Activated CD8-positive, alpha-beta memory T cell treated with anti-CD3 and anti-CD28 coated beads, Interleukin-2, amount 50 U/mL, for 48 hours (primary cell): ENCODE measurements around the gene INPP5F.
"Not testable (repeated sequence)": the region's sequence is repeated elsewhere in the genome, so short reads cannot be mapped to it uniquely, and the experiment has no call there.

Source experiments
- DNase-seq: peaks from one replicate; pipeline ENCODE4 v3.0.0-alpha.2; 2020

INPP5F gene

DNA sequence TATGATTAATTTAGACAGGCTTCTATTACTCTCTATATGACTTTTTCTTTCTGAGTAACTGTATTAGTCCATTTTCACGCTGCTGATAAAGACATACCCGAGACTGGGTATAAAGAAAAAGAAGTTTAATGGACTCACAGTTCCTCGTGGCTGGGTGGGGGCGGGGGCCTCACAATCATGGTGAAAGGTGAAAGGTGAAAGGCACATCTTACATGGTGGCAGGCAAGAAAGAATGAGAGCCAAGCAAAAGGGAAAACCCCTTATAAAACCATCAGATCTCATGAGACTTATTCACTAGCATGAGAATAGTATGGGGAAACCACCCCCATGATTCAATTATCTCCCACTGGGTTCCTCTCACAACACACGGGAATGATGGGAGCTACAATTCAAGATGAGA is 18.5 kb upstream of the INPP5F start:
- DNase-seq, result not testable (repeated sequence)

- not testable (repeated sequence) for DNase-seq
These were observed 14.9 kb upstream of the INPP5F start for GRCh38 chr10:119710935-119711334.

DNA sequence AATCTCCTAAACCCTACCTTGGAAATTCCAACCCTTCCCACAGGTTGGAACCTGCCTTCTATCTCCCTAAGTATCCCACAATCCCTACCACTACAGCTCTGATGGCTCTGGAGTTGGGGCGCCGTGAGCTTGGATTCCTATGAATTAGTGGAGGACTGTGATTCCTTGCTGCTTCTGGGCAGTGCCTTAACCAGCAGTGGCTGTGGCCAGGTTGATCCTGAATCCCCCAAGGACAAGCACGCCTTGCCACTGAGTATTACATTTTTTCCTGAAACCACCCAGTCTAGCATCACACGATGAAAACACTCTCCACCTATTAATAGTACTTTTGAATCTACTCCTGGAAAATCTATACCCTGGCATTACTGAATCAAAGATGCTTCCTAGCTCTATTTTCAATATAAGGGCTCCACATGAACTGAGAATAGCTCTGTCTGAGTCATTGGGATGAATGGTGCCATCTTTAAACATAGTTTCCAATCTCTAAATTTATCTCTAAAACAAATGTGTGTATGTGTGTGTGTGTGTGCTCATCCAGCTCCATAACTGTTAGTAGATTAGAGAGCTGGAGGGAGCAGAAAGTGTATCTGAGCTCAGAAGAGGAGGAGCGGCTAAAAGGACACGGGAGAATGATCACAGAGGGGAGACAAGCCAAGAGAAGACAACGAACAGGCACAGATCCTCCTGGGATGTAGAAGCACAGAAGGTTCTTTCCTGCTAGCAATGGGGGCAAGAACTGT is 11.9 kb upstream of the INPP5F start:
- no peak for DNase-seq

GRCh38 chr10:119714484-119714816 is 11.4 kb upstream of the INPP5F start:
- no peak for DNase-seq

DNA sequence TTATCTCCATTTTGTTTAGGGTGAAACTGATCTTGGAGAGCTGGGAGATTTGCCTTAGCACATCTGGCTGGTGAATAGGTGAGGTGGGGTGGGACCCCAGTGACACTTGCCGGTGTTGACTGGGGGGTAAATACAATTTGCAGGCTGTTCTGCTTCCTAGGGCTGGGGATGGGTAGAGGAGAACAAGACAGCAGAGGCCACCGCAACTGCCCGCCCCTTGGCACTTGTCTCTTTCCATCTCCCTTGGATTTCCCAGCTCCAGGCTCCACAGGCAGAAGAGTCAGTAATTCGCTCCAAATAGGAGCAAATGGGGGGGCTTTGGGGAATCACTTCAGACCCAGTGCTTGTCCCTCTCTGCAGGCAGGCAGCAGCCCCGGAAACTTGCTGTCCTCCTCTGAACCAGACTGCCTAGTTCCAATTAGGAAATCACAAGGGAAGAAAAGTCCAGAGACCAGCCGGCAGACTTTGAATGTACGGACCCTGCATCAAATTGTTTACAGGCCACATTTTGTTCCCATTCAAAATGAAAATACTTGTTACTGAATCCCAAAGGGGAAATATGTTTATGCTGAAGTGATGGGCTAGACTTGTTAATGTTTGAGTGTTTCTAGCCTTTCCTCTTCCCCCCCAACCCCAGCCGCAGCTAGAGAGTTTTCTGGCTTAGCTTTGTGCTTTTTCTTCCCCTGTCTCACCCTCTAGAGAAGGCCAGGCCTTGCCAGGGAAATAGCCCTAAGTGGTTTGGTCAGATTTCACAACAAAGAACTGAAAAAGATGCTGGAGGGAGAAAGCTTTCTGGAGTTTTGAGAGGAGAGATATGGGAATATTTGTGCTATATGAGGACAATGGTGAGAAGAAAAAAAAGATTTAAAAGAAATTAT is 10.0 kb upstream of the INPP5F start:
- DNase-seq, result no peak

GRCh38 chr10:119723161-119723560 is 2.7 kb upstream of the INPP5F start:
- no peak for DNase-seq

- no peak for DNase-seq
These were observed 2.2 kb upstream of the INPP5F start for GRCh38 chr10:119723624-119724023.

GRCh38 chr10:119724593-119725516 is 995 bp upstream of the INPP5F start:
- DNase-seq, result no peak

- DNase-seq, result no peak
These were observed 378 bp upstream of the INPP5F start for GRCh38 chr10:119725517-119725827.

DNA sequence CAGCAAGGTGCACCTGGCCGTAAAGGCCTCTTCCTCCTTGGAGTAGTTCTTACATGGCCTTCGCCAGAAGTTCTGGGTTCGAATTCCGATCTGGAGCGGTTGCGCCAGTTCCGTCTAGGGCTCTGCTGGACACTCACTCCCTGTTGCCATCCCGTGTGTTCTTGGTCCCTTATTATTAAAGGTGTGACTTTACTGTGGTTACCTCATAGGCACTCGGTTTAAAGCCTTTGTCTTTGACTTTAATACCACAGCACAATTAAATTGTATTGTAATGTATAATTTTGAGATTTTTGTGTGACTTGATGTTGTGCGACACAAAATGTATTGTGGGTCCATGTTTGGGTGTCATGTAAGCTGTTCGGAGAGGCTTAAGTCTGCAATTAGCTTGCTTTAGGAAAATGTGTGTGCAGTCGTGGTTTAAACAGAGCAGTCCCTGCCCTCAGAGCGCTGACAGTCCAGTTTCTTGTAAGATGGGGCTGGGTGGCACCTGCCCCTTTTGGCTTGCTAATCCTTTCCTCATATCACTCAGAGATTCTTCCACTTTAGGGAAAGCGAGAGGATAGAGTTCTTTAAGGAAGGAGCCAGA is 919 bp downstream of the INPP5F start:
- no peak for DNase-seq

DNA sequence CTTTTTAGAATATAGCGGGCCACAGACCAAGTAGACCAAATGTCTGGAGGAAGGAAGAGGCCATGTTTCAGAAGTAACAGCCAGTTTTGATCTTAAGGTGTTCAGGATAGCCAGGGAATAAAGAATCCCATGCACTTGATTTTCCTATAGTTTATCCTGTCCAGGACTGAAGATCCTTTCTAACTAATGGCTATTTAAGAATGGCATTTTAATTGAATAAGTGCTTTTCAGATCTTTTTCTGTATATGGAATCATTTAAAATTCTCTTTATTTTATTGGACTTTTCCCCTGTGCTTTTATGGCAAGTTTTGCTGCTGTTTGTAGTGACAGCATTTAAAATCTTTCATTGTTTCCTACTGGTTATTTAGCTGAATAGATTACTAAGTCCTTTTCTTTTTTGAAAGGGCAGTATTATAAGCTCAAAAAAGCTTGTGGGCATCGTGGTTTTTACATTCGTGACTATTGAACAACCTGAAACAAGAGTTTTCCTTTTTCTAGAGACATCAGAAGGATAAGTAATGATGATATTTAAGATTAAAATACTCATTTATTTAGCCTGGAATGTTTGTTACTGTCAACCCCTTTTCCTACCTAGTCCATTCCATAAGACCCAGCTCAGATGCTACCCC is 2.4 kb downstream of the INPP5F start:
- no peak for DNase-seq

DNA sequence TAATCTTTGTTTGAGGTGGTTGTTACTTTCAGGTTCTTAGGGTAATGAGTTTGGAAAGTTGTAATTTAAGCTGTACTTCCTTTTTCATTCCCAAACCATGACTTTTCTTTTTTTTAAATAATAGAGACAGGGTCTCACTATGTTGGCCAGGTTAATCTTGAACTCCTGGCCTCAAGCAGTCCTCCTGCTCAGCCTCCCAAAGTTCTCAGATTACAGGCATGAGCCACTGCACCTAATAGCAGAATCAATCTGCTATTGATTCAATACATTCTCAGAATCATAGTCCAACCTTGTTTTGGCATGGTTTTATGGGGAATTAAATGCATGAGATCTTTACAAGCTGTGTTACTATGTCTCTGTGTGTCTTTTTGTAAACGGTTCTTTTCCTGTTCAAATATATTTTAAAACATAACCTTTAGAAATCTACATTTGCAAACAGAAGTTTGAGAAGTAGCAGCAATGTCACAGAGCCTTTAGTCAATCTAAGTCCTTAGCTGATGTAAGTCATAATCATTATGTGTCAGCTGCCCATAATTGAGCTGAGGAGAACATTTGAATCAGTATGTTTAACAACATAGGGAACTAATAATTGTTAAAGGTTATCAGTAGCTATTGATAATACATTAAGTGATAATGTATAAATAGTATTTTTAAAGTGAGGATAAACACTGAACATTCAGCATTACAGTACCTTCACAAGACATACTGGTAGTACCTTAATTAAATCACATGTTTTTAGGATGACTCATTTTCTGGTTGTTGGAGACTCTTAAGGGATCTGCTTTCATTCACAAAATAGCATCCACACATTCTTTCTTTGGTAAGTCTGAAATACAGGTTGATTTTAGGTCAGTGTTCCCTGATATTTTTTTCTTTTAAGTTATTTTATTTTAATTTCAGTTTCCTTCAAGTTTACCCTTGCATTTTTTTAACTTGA is 8.8 kb downstream of the INPP5F start:
- no peak for DNase-seq

- DNase-seq, result no peak
These were observed 9.6 kb downstream of the INPP5F start for GRCh38 chr10:119735451-119735850.

DNA sequence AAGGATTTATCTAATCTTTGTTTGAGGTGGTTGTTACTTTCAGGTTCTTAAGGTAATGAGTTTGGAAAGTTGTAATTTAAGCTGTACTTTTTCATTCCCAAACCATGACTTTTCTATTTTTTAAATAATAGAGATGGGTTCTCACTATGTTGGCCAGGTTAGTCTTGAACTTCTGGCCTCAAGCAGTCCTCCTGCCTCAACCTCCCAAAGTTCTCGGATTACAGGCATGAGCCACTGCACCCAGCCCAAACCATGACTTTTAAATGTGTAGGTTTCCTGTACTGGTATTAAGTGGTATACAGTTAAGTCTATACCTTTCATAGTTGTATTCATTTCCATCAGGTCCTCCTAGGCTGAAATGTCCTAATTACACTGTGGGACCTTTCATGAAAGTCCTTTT is 10.4 kb downstream of the INPP5F start:
- no peak for DNase-seq

DNA sequence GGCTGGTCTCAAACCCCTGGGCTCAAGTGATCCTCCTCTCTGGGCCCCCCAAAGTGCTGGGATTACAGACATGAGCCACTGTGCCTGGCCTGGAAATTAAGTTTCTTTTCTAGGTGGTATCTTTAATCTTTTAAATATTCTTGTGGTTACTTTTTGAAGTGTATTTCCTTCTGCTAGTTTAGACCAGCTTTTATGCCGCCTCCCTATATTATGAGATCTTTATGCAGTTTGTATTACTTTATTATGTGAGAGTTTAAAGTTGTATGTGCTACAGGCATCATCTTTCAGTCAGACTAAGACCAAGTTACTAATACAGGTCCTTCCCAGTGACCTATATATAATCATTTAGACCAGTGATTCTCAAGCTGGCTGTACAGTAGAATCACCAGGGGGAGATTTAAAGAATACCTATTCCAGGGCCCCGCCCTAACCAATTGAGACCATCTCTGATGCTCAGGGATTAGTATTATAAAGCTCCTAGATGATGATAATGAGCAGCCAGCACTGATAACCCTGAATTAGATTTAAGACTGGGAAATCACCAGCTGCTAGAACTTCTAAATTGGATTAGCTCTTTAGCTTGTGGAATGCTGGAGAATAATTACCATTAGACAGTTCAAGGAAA is 11.3 kb downstream of the INPP5F start:
- DNase-seq, result no peak

GRCh38 chr10:119737823-119738222 is 12.0 kb downstream of the INPP5F start:
- no peak for DNase-seq

- DNase-seq, result no peak
These were observed 13.1 kb downstream of the INPP5F start for GRCh38 chr10:119738962-119739361.

DNA sequence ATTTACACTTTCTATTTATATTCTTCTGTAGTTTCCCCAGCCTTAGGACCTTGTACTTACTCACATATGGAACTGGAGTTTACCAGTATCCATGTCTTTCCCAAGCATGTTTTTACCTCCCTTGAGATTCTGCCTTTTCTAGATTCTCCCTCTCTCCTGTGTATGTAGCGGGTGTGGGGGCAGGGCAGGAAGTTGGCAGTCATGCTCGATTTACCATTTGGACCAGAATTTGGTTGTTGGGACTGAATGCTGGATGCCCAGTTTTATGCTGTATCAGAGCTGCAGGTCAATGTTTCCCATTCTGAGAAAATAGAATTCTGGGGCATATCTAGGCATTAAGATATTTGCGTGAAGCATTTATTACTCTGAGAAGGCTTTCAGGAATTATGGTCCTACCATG is 14.2 kb downstream of the INPP5F start:
- DNase-seq, result no peak

GRCh38 chr10:119742947-119743648 is 17.2 kb downstream of the INPP5F start:
- DNase-seq, result no peak

DNA sequence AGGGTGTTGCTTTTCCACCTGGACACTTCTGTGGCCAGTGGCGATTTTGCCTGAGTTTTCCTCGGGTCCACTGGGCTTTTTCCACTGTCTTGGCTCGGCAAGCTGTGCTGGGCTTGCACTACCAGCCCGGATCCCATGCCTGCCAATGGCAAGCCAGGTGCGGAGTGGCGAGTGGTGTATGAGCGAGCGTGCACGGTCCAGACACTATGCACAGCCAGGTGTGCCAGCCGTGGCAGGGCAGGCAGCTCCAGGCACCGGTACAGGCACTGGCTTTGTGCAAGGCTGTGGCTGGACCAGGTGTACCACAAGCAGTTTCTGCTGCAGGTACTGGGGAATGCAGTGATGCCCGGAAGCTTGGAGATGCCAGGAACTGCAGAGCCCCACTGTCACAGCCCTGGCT is 22.1 kb downstream of the INPP5F start:
- DNase-seq, result no peak
